Activated T-cell treated with anti-CD3 and anti-CD28 coated beads, Interleukin-2, amount 50 U/mL, for 72 hours (primary cell): Measurements from ENCODE around the gene PRM2. TPM values are rescaled to one million over a fixed set of nuclear protein-coding genes. Genes with fewer than 3 reads are reported as not detected.

Source experiments
- ATAC-seq, 2 donors: fragments of 150-1000 bp; cut with Tn5 transposase; replicated peaks in 1 of 2; 2 replicates each; pipeline ENCODE4 v1.10.0; 2021; ENCODE audit warnings: moderate library complexity in 2 of 2, mild to moderate bottlenecking in 1 of 2
- DNase-seq, 2 donors: peaks; one replicate each; pipeline ENCODE4 v3.0.0; 2021 to 2022; ENCODE audit warnings: mixed read lengths in 1 of 2
- H3K27ac Mint-ChIP-seq: one replicate; pipeline ENCODE4 v1.8.0; 2022; ENCODE audit warnings: mild to moderate bottlenecking, moderate library complexity, mixed read lengths
- H3K27me3 Mint-ChIP-seq: one replicate; pipeline ENCODE4 v1.8.0; 2022; ENCODE audit warnings: low read depth, mixed read lengths
- H3K36me3 Mint-ChIP-seq, 2 donors: one replicate each; pipeline ENCODE4 v1.8.0; 2022; ENCODE audit warnings: mixed read lengths in 2 of 2, mild to moderate bottlenecking in 1 of 2; ENCODE audit not compliant: insufficient read depth in 2 of 2
- H3K4me1 Mint-ChIP-seq: one replicate; pipeline ENCODE4 v1.8.0; 2022; ENCODE audit warnings: low read depth, mixed read lengths
- H3K4me3 Mint-ChIP-seq, 2 donors: one replicate each; pipeline ENCODE4 v1.8.0; 2022; ENCODE audit warnings: mild to moderate bottlenecking in 2 of 2, mixed read lengths in 2 of 2, moderate library complexity in 2 of 2
- H3K9me3 Mint-ChIP-seq, 2 donors: one replicate each; pipeline ENCODE4 v1.8.0; 2022; ENCODE audit warnings: mixed read lengths in 2 of 2
- total RNA-seq, 2 donors: library from RNA; stranded (reverse); gene quantifications; one replicate each; pipeline ENCODE4 v1.2.3, GENCODE V29; 2022

Gene PRM2
- total RNA-seq, 2 donors from 2014 or later: not detected

DNA sequence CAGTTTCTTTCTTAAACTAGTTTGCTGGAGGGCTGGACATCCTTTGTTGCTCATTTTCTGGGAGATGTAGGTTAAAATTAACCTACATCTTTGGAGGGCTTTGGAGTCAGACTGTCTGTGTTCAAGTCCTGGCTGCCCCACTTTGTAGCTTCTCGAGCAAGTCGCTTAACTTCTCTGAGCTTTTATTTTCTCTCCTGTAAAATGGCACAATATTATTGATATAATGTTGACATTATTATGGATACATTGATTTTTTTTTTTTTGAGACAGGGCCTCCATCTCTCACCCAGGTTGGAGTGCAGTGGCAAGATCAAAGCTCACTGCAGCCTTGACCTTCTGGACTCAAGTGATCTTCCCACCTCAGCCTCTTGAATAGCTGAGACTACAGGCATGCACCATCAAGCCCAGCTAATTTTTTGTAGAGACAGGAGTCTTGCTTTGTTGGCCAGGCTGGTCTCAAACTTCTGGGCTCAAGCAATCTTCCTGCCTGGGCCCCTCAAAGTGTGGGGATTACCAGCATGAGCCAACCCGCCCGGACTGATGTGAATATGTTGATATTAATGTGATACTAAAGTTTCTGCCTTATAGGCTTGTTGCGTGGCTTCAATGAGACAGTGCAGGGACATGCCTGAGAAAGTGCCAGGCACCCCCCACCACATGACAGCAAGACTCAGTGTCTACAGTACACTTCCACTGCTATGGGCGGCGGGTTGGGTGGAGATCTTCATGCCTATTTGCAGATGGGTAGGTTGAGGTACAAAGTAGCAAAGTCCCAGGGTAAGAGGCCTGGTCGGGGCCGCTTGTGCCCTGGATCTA, 37.4 kb upstream of the PRM2 start:
- DNase-seq (no peak), ATAC-seq (no peak)
- H3K27ac Mint-ChIP-seq: no peak overlapping the region
- no peak overlapping the region for H3K4me3 Mint-ChIP-seq
- H3K9me3 Mint-ChIP-seq: no peaks in the 10 kb centered on the region
- no peaks in the 10 kb centered on the region for H3K36me3 Mint-ChIP-seq
- H3K4me1 Mint-ChIP-seq: peaks cover 47% of the 10 kb centered on the region
- H3K27me3 Mint-ChIP-seq: no peaks in the 10 kb centered on the region

DNA sequence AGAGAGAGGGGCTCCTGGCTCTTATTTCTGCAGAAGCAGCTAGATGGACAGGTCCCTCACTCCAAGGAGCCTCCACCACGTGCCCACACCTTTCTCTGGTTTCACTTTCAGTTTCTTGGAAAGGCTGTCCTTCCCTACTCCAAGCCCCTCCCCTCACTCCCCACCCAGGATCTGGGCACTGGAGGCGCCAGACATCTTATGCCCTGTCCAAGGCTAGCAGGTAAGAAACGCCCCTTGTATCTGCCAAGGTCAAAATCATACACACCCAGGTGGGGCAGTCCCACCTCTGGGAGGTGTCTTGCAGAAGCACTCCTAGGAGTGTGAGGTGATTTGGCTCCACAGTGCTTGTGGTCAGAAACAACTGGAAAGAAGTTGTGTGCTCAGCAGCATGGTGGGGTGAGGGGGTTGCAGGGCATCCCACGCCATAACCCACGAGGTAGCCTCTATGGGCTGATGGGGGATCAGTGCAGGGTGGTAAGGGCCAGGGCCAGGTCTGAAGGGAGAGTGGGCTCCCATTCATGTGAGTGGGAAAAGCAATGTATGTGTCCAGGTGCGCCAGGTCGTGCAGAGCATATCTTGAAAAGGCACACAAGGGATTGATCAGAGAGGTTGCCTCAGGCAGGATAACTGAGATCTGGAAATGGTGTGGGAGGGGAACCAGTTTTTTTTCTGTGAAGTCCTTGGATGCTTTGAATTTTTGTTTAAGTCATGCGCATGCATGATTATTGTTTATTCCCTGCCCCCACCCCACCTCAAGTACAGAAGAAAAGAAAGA, 36.6 kb upstream of the PRM2 start:
- DNase-seq: no peak
- H3K4me3 Mint-ChIP-seq: peak overlapping the region in 1 of 2 donors; percentile 46

GRCh38 chr16:11310997-11311561, 34.8 kb upstream of the PRM2 start:
- H3K4me3 Mint-ChIP-seq: peak overlapping the region; percentile 61 to 67
- DNase-seq: peak; percentile 60 to 73
- no peaks in the 10 kb centered on the region for H3K36me3 Mint-ChIP-seq
- H3K27me3 Mint-ChIP-seq: no peaks in the 10 kb centered on the region
- H3K4me1 Mint-ChIP-seq: peaks cover 62% of the 10 kb centered on the region
- ATAC-seq: peak; percentile 34 to 59
- H3K9me3 Mint-ChIP-seq: no peaks in the 10 kb centered on the region
- peak overlapping the region; percentile 86 for H3K27ac Mint-ChIP-seq

More for the DNA sequence above, 36.6 kb upstream of the PRM2 start:
- H3K36me3 Mint-ChIP-seq: no peaks in the 10 kb centered on the region
- no peak overlapping the region for H3K27ac Mint-ChIP-seq
- ATAC-seq: peak in 1 of 2 donors; percentile 24
- H3K9me3 Mint-ChIP-seq: no peaks in the 10 kb centered on the region
- peaks cover 52% of the 10 kb centered on the region for H3K4me1 Mint-ChIP-seq
- no peaks in the 10 kb centered on the region for H3K27me3 Mint-ChIP-seq

GRCh38 chr16:11310634-11310977, 34.3 kb upstream of the PRM2 start:
- ATAC-seq (no peak), DNase-seq (no peak)
- H3K4me1 Mint-ChIP-seq: peaks cover 62% of the 10 kb centered on the region
- no peaks in the 10 kb centered on the region for H3K36me3 Mint-ChIP-seq
- H3K27ac Mint-ChIP-seq: no peak overlapping the region
- no peaks in the 10 kb centered on the region for H3K27me3 Mint-ChIP-seq
- peak overlapping the region; percentile 61 to 67 for H3K4me3 Mint-ChIP-seq
- no peaks in the 10 kb centered on the region for H3K9me3 Mint-ChIP-seq

GRCh38 chr16:11309895-11310633, 33.8 kb upstream of the PRM2 start:
- H3K27me3 Mint-ChIP-seq: no peaks in the 10 kb centered on the region
- no peaks in the 10 kb centered on the region for H3K36me3 Mint-ChIP-seq
- H3K27ac Mint-ChIP-seq: no peak overlapping the region
- peaks cover 62% of the 10 kb centered on the region for H3K4me1 Mint-ChIP-seq
- no peak for DNase-seq
- H3K4me3 Mint-ChIP-seq: peak overlapping the region; percentile 61 to 67
- ATAC-seq: no peak
- H3K9me3 Mint-ChIP-seq: no peaks in the 10 kb centered on the region

- Mint-ChIP-seq H3K9me3 (no peaks in the 10 kb centered on the region), H3K27me3 (no peaks in the 10 kb centered on the region), H3K4me1 (peaks cover 55% of the 10 kb centered on the region), H3K36me3 (no peaks in the 10 kb centered on the region), H3K4me3 (no peak overlapping the region), H3K27ac (no peak overlapping the region)
- no peak for DNase-seq
- no peak for ATAC-seq
These were observed 32.4 kb upstream of the PRM2 start for GRCh38 chr16:11308493-11309283.

- no peak overlapping the region for H3K27ac Mint-ChIP-seq
- peaks cover 47% of the 10 kb centered on the region for H3K4me1 Mint-ChIP-seq
These were observed 31.6 kb upstream of the PRM2 start for GRCh38 chr16:11307639-11308492.

DNA sequence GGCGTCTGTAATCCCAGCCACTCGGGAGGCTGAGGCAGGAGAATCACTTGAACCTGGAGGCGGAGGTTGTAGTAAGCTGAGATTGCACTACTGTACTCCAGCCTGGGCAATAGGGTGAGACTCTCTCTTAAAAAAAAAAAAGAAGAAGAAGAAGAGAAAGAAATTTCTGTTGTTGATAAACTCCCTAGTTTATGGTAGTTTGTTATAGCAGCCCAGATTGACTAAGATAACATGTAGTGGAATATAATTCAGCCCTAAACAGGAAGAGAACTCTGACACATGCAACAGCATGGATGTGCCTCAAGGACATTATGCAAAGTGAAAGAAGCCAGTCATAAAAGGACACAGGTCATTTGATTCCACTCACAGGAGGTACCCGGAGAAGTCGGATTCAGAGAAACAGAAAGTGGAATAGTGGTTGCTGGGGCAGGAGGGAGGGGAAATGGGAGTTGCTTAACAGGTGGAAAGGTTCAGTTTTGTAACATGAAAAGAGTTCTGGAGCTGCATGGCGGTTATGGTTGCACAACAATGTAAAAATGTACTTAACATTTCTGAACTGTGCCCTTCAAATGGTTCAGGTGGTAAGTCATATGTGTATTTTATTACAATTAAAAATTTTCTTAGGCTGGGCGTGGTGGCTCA, 30.8 kb upstream of the PRM2 start:
- H3K27ac Mint-ChIP-seq: no peak overlapping the region
- DNase-seq: peak in 1 of 2 donors; percentile 25
- peaks cover 40% of the 10 kb centered on the region for H3K4me1 Mint-ChIP-seq

More at GRCh38 chr16:11307639-11308492, 31.6 kb upstream of the PRM2 start:
- no peaks in the 10 kb centered on the region for H3K27me3 Mint-ChIP-seq
- no peak overlapping the region for H3K4me3 Mint-ChIP-seq
- no peak for ATAC-seq
- no peaks in the 10 kb centered on the region for H3K36me3 Mint-ChIP-seq
- DNase-seq: no peak
- H3K9me3 Mint-ChIP-seq: no peaks in the 10 kb centered on the region

GRCh38 chr16:11306381-11306780, 30.1 kb upstream of the PRM2 start:
- H3K9me3 Mint-ChIP-seq: no peaks in the 10 kb centered on the region
- peaks cover 32% of the 10 kb centered on the region for H3K4me1 Mint-ChIP-seq
- H3K36me3 Mint-ChIP-seq: no peaks in the 10 kb centered on the region
- H3K27ac Mint-ChIP-seq: no peak overlapping the region
- H3K4me3 Mint-ChIP-seq: no peak overlapping the region
- DNase-seq (no peak), ATAC-seq (no peak)
- H3K27me3 Mint-ChIP-seq: no peaks in the 10 kb centered on the region

More for the DNA sequence above, 30.8 kb upstream of the PRM2 start:
- no peaks in the 10 kb centered on the region for H3K9me3 Mint-ChIP-seq
- peak in 1 of 2 donors; percentile 48 for ATAC-seq
- no peaks in the 10 kb centered on the region for H3K36me3 Mint-ChIP-seq
- H3K4me3 Mint-ChIP-seq: no peak overlapping the region
- H3K27me3 Mint-ChIP-seq: no peaks in the 10 kb centered on the region

DNA sequence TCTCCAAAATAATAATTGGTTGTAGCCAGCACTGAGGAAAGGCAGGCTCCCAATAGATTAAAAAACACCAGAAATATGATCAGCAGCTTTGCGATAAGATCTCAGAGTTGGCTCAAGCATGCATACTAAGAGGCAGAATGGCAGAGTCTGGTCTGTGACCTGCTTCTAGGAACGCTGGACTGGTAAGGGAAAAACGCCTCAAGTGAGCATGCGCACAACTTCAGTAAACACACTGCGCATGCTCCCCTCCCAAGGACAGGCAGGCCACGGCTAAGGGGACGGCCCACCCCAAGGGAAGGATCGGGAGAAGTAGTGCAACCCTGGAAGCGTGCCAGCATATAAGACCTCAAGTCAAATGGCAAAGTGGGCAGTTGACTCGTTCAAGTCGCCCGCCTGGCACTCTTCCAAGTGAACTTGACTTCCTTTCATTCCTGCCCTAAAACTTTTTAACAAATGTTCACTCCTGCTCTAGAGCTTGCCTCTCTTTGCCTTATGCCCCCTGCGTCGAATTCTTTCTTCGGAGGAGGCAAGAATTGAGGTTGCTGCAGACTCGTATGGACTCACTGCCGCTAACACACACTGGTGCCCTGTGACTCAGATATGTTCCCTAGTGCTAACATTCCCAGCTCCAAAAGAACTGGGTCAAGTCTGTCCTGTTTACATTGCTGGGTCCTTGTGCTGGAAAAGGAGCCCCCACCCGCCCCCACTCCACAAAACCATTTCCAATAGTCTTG, 27.3 kb upstream of the PRM2 start:
- H3K4me3 Mint-ChIP-seq: no peak overlapping the region
- ATAC-seq: no peak
- no peaks in the 10 kb centered on the region for H3K27me3 Mint-ChIP-seq
- H3K27ac Mint-ChIP-seq: no peak overlapping the region
- no peaks in the 10 kb centered on the region for H3K9me3 Mint-ChIP-seq
- peaks cover 26% of the 10 kb centered on the region for H3K4me1 Mint-ChIP-seq
- no peaks in the 10 kb centered on the region for H3K36me3 Mint-ChIP-seq
- no peak for DNase-seq

GRCh38 chr16:11302977-11303376, 26.7 kb upstream of the PRM2 start:
- H3K4me3 Mint-ChIP-seq: no peak overlapping the region
- no peaks in the 10 kb centered on the region for H3K9me3 Mint-ChIP-seq
- no peaks in the 10 kb centered on the region for H3K27me3 Mint-ChIP-seq
- no peak overlapping the region for H3K27ac Mint-ChIP-seq
- no peak for ATAC-seq
- H3K4me1 Mint-ChIP-seq: peaks cover 29% of the 10 kb centered on the region
- no peaks in the 10 kb centered on the region for H3K36me3 Mint-ChIP-seq
- DNase-seq: no peak
